ENCODE measurements around the gene STX4.
"Not testable (repeated sequence)": the region's sequence is repeated elsewhere in the genome, so short reads cannot be mapped to it uniquely, and the experiment has no call there.

STX4 gene

DNA sequence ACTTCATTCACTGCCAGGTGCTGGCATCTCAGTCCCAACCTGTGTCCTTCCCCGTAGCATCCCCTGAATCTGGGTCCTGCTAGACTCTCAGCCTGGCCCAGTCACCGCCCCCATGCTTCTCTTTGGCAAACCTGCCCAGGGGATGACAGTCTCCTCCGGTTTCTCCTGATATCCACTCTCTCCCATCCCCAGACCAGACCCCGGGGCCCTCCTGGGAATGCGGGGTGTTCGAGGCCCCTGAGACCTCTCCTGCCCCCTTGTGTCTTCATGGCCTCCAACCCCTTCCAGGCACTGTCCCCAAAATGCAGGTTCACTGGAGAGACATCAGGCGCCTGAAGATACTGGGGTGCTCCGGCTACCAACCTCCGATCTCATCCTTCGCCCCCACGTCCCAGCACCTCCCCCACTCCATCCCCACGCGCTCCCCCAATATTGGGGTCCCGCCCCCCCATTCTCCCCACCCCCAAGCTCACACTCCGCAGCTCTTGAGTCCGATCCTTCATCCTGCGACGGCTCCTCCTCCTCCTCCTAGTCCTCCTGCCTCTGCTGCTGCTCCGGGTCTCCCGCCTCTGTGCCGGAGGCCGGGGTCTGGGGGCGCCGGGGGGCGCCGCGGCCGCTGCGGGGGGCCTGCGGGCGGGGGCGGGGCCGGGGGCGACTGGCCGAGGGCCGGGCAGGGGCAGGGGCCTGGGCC lies 23.3 kb upstream of the STX4 start:
- no peak for DNase-seq (ENCODE audit: low spot score)
- Histone ChIP-seq H3K27ac (ENCODE audit: poor library complexity, severe bottlenecking) (no peak overlapping the region), H3K36me3 (ENCODE audit: low read depth) (no peaks in the 10 kb centered on the region), H3K4me1 (ENCODE audit: insufficient read depth, poor library complexity, severe bottlenecking) (peaks cover 4% of the 10 kb centered on the region), H3K4me3 (ENCODE audit: severe bottlenecking) (no peak overlapping the region), H3K27me3 (ENCODE audit: insufficient read depth, poor library complexity, severe bottlenecking) (peaks cover 13% of the 10 kb centered on the region), H3K9me3 (ENCODE audit: severe bottlenecking) (no peaks in the 10 kb centered on the region)
- ATAC-seq (ENCODE audit: low read depth): no peak
- TF ChIP-seq, protein P1, sequence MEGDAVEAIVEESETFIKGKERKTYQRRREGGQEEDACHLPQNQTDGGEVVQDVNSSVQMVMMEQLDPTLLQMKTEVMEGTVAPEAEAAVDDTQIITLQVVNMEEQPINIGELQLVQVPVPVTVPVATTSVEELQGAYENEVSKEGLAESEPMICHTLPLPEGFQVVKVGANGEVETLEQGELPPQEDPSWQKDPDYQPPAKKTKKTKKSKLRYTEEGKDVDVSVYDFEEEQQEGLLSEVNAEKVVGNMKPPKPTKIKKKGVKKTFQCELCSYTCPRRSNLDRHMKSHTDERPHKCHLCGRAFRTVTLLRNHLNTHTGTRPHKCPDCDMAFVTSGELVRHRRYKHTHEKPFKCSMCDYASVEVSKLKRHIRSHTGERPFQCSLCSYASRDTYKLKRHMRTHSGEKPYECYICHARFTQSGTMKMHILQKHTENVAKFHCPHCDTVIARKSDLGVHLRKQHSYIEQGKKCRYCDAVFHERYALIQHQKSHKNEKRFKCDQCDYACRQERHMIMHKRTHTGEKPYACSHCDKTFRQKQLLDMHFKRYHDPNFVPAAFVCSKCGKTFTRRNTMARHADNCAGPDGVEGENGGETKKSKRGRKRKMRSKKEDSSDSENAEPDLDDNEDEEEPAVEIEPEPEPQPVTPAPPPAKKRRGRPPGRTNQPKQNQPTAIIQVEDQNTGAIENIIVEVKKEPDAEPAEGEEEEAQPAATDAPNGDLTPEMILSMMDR (IDR thresholded peaks at IDR 0.05; ENCODE audit: poor library complexity, severe bottlenecking): no peak

DNA sequence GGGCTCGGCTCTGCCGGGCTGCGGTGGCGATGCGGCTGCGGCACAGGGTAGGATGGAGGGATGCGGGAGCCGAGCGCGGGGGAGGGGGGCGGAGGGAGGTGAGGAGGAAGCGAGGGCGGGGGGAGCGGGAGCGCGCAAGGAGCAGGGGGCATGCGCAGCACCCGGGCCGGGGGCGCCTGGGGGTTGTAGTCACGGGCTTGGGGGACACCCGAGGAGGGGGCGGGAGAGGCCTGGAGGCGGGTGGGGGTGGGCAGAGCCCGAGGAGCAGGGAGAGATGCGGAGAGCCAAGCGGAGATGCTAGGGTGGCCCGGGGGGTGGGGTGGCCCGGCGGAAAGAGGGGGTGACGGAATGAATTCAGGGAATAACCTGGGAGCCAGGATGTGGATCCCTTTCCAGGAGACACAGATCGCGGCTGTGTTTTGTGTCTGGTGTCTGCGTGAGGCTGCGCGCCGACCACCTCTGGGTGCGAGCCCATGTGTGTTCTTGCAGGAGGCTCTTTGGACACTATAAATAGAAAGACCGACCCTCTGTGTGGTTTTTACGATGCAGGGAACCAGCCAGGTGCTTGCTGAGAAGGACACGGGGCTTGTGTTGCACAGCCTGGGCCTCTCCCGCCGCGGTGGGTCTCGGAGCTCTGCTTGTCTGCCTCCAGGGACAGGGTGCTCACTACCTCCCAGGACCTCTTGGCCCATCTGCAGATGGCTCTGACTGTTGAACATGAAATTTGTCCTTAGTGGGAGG lies 22.6 kb upstream of the STX4 start, which contains the start of gene STX1B:
STX1B (minus strand) TSS at position 54 of the 741 bp plus-strand sequence. CDS start 242 bp downstream, outside the sequence.
- DNase-seq (ENCODE audit: low spot score) (no peak), ATAC-seq (ENCODE audit: low read depth) (no peak; the same call in 2 of the 3 replicates)
- H3K27ac ChIP-seq (ENCODE audit: poor library complexity, severe bottlenecking): no peak within 1 kb of the TSS
- H3K4me3 ChIP-seq (ENCODE audit: severe bottlenecking): no peak within 1 kb of the TSS
- H3K9me3 ChIP-seq (ENCODE audit: severe bottlenecking): no peaks in the 10 kb centered on the region
- peaks cover 13% of the 10 kb centered on the region for H3K27me3 ChIP-seq (ENCODE audit: insufficient read depth, poor library complexity, severe bottlenecking)
- no peaks in the 10 kb centered on the region for H3K36me3 ChIP-seq (ENCODE audit: low read depth)
- peaks cover 4% of the 10 kb centered on the region for H3K4me1 ChIP-seq (ENCODE audit: insufficient read depth, poor library complexity, severe bottlenecking)
- TF ChIP-seq, protein P1 (IDR thresholded peaks at IDR 0.05; ENCODE audit: poor library complexity, severe bottlenecking): no peak

DNA sequence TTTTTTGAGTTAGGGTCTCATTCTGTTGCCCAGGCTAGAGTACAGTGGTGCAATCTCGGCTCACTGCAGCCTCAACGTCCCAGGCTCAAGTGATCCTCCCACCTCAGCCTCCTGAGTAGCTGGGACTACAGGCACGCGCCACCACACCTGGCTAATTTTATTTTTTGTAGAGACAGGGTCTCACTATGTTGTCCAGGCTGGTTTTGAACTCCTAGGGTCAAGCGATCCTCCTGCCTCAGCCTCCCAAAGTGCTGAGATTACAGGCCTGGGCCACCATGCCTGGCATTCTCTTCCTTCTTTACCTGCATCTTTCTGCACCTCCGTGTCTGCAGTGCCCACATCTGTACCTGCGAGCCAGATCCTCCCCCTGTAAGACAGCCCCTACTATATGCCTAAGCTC lies 21.5 kb upstream of the STX4 start:
- not testable (repeated sequence) for H3K9me3 ChIP-seq (ENCODE audit: severe bottlenecking); H3K4me1 ChIP-seq (ENCODE audit: insufficient read depth, poor library complexity, severe bottlenecking); H3K27ac ChIP-seq (ENCODE audit: poor library complexity, severe bottlenecking); ATAC-seq (ENCODE audit: low read depth); DNase-seq (ENCODE audit: low spot score); H3K36me3 ChIP-seq (ENCODE audit: low read depth); H3K4me3 ChIP-seq (ENCODE audit: severe bottlenecking)
- H3K27me3 ChIP-seq (ENCODE audit: insufficient read depth, poor library complexity, severe bottlenecking): peaks cover 13% of the 10 kb centered on the region

DNA sequence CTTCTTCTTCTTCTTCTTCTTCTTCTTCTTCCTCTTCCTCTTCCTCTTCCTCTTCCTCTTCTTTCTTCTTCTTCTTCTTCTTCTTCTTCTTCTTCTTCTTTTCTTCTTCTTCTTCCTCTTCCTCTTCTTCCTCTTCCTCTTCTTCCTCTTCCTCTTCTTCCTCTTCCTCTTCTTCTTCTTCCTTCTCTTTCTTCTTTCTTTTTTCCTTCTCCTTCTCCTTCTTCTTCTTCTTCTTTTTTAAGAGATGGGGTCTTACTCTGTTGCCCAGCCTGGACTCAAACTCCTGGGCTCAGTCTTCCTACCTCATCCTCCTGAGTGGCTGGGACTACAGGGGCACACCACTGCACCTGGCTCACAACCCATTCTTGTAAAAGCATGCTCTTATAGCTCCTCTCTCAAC lies 20.1 kb upstream of the STX4 start:
- not testable (repeated sequence) for H3K4me3 ChIP-seq (ENCODE audit: severe bottlenecking); H3K9me3 ChIP-seq (ENCODE audit: severe bottlenecking); H3K27ac ChIP-seq (ENCODE audit: poor library complexity, severe bottlenecking); H3K36me3 ChIP-seq (ENCODE audit: low read depth); H3K4me1 ChIP-seq (ENCODE audit: insufficient read depth, poor library complexity, severe bottlenecking); DNase-seq (ENCODE audit: low spot score); ATAC-seq (ENCODE audit: low read depth)
- H3K27me3 ChIP-seq (ENCODE audit: insufficient read depth, poor library complexity, severe bottlenecking): peaks cover 13% of the 10 kb centered on the region

DNA sequence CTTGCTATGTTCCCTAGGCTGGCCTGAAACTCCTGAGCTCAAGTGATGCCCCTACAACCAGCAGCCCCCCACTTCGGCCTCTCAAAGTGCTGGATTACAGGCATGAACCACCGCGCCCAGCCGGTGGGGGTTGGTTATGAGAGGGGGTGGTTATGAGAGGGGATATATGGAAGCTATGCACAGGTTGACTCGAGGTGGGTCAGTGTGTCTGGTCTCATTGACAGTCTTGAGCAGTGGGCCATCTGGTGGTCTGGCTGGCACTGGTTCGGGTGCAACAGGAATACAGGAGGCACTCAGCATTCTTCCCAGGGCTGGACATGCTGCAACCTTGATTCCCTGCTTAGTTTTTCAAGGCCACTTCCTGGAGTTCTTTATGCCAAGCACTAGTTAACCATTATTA lies 17.3 kb upstream of the STX4 start:
- ATAC-seq (ENCODE audit: low read depth) (peak; percentile 41; the same call in 1 of the 3 replicates), DNase-seq (ENCODE audit: low spot score) (no peak)
- no peak overlapping the region for H3K27ac ChIP-seq (ENCODE audit: poor library complexity, severe bottlenecking)
- no peak overlapping the region for H3K4me3 ChIP-seq (ENCODE audit: severe bottlenecking)
- no peaks in the 10 kb centered on the region for H3K36me3 ChIP-seq (ENCODE audit: low read depth)
- TF ChIP-seq, protein P1 (IDR thresholded peaks at IDR 0.05; ENCODE audit: poor library complexity, severe bottlenecking): peak; percentile 6
- no peaks in the 10 kb centered on the region for H3K4me1 ChIP-seq (ENCODE audit: insufficient read depth, poor library complexity, severe bottlenecking)
- peaks cover 10% of the 10 kb centered on the region for H3K27me3 ChIP-seq (ENCODE audit: insufficient read depth, poor library complexity, severe bottlenecking)
- H3K9me3 ChIP-seq (ENCODE audit: severe bottlenecking): no peaks in the 10 kb centered on the region

DNA sequence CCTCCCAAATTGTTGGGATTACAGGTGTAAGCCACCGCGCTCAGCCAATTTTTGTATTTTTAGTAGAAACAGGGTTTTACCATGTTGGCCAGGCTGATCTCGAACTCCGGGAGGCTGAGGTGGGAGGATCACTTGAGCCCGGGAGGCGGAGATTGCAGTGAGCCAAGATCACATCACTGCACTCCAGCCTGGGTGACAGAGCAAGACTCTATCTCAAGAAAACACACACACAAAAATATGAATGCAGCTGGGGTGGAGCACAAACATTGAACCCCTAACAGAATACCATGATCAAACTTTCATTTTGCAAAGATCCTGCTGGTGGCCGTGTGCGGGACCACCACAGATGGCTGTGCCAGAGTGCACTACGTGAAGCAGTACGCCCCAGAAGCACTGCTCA lies 15.6 kb upstream of the STX4 start:
- not testable (repeated sequence) for H3K4me1 ChIP-seq (ENCODE audit: insufficient read depth, poor library complexity, severe bottlenecking); H3K9me3 ChIP-seq (ENCODE audit: severe bottlenecking); H3K4me3 ChIP-seq (ENCODE audit: severe bottlenecking); ATAC-seq (ENCODE audit: low read depth); H3K27ac ChIP-seq (ENCODE audit: poor library complexity, severe bottlenecking); DNase-seq (ENCODE audit: low spot score); H3K27me3 ChIP-seq (ENCODE audit: insufficient read depth, poor library complexity, severe bottlenecking); H3K36me3 ChIP-seq (ENCODE audit: low read depth)

All from RWPE2 (cell line).